HG02588 (cell line): ENCODE results near the gene SLC8A1.

Experiments used
- ATAC-seq: cut with Tn5 transposase; IDR thresholded peaks from one replicate; pipeline ENCODE4 v1.9.1; 2021; ENCODE audit warnings: mild to moderate bottlenecking, moderate library complexity; ENCODE audit not compliant: unreplicated experiment

SLC8A1 gene

GRCh38 chr2:40317046-40317445 is 134.8 kb downstream of the SLC8A1 start:
- ATAC-seq, result no peak

- no peak for ATAC-seq
Observed at GRCh38 chr2:40316620-40317019, 135.3 kb downstream of the SLC8A1 start.

GRCh38 chr2:40315683-40316082 is 136.2 kb downstream of the SLC8A1 start:
- ATAC-seq, result no peak

- no peak for ATAC-seq
Observed at GRCh38 chr2:40311026-40311425, 140.9 kb downstream of the SLC8A1 start.

GRCh38 chr2:40310303-40310702 is 141.6 kb downstream of the SLC8A1 start:
- ATAC-seq, result no peak

- no peak for ATAC-seq
Observed at GRCh38 chr2:40304340-40304739, 147.6 kb downstream of the SLC8A1 start.

GRCh38 chr2:40303746-40304145 is 148.1 kb downstream of the SLC8A1 start:
- no peak for ATAC-seq

GRCh38 chr2:40302751-40303325 is 149.1 kb downstream of the SLC8A1 start:
- no peak for ATAC-seq

- no peak for ATAC-seq
Observed at GRCh38 chr2:40300391-40300790, 151.5 kb downstream of the SLC8A1 start.

- no peak for ATAC-seq
Observed at GRCh38 chr2:40299781-40300180, 152.1 kb downstream of the SLC8A1 start.

- ATAC-seq, result no peak
Observed at GRCh38 chr2:40299173-40299572, 152.7 kb downstream of the SLC8A1 start.

- ATAC-seq, result no peak
Observed at GRCh38 chr2:40298026-40298425, 153.9 kb downstream of the SLC8A1 start.

- ATAC-seq, result no peak
Observed at GRCh38 chr2:40292291-40292690, 159.6 kb downstream of the SLC8A1 start.

- ATAC-seq, result no peak
Observed at GRCh38 chr2:40289771-40290404, 162.0 kb downstream of the SLC8A1 start.

GRCh38 chr2:40287773-40288172 is 164.1 kb downstream of the SLC8A1 start:
- no peak for ATAC-seq

GRCh38 chr2:40287195-40287594 is 164.7 kb downstream of the SLC8A1 start:
- no peak for ATAC-seq

- no peak for ATAC-seq
Observed at GRCh38 chr2:40286721-40287120, 165.2 kb downstream of the SLC8A1 start.

GRCh38 chr2:40285391-40285790 is 166.5 kb downstream of the SLC8A1 start:
- ATAC-seq, result no peak

- ATAC-seq, result no peak
Observed at GRCh38 chr2:40284797-40285196, 167.1 kb downstream of the SLC8A1 start.

GRCh38 chr2:40283111-40283909 is 168.6 kb downstream of the SLC8A1 start:
- no peak for ATAC-seq

GRCh38 chr2:40282428-40282827 is 169.5 kb downstream of the SLC8A1 start:
- peak; percentile 31 for ATAC-seq
